Epithelial cell of esophagus (primary cell): ENCODE measurements around the gene ZFHX3.
A peak's percentile ranks its signal among the peaks of the same experiment; 100 is the strongest.

ENCODE experiments used
- DNase-seq: peaks from one replicate; pipeline ENCODE4 v3.0.0; 2010; ENCODE audit warnings: low read depth
- H3K4me3 ChIP-seq: 2 replicates; pipeline ENCODE4 v1.5.1; 2011; ENCODE audit warnings: mild to moderate bottlenecking, low read length, control low read depth
- CTCF ChIP-seq: IDR thresholded peaks from 2 replicates; pipeline ENCODE4 v1.5.1; 2011; ENCODE audit warnings: low read depth, mild to moderate bottlenecking, low read length, control low read depth, inconsistent platforms; ENCODE audit not compliant: insufficient read depth; ENCODE audit errors: missing control alignments

Gene ZFHX3

GRCh38 chr16:72886346-72886974, 161.5 kb downstream of the ZFHX3 start:
- no peak overlapping the region for H3K4me3 ChIP-seq
- no peak for TF ChIP-seq CTCF
- peak; percentile 54 for DNase-seq

- no peak for DNase-seq
- no peak overlapping the region for H3K4me3 ChIP-seq
- no peak for TF ChIP-seq CTCF
These were observed 163.4 kb downstream of the ZFHX3 start for GRCh38 chr16:72884573-72884972.

GRCh38 chr16:72884037-72884436, 163.9 kb downstream of the ZFHX3 start:
- no peak for TF ChIP-seq CTCF
- H3K4me3 ChIP-seq: no peak overlapping the region
- DNase-seq: peak; percentile 30

- TF ChIP-seq CTCF: no peak
- H3K4me3 ChIP-seq: no peak overlapping the region
- no peak for DNase-seq
These were observed 168.1 kb downstream of the ZFHX3 start for GRCh38 chr16:72879846-72880245.

GRCh38 chr16:72878301-72879269, 169.3 kb downstream of the ZFHX3 start:
- DNase-seq: peak; percentile 21
- no peak for TF ChIP-seq CTCF
- no peak overlapping the region for H3K4me3 ChIP-seq

- DNase-seq: peak; percentile 76
- no peak for TF ChIP-seq CTCF
These were observed 170.4 kb downstream of the ZFHX3 start for GRCh38 chr16:72877374-72878028.

More at GRCh38 chr16:72877374-72878028, 170.4 kb downstream of the ZFHX3 start:
- no peak overlapping the region for H3K4me3 ChIP-seq
